HepG2 (cell line): ENCODE results near the gene EXOC6B. TPM values are rescaled to one million over a fixed set of nuclear protein-coding genes. Genes with fewer than 3 reads are reported as not detected.

ENCODE experiments used
- ASH2L ChIP-seq: fragments of 300-600, 200-600 bp; sonication (generic); IDR thresholded peaks from 2 replicates; pipeline ENCODE4 v1.7.0; 2017; ENCODE audit warnings: low read depth, mild to moderate bottlenecking, moderate library complexity, mixed read lengths, low read length; ENCODE audit not compliant: insufficient read length
- DR1 ChIP-seq: sonication (generic); formaldehyde crosslinking; IDR thresholded peaks from 2 replicates; pipeline ENCODE4 v1.8.0; 2021; ENCODE audit warnings: mild to moderate bottlenecking, missing genetic modification reagents, inconsistent platforms
- HNRNPK ChIP-seq: fragments of 200-400 bp; formaldehyde crosslinking; IDR thresholded peaks from 2 replicates; pipeline ENCODE4 v1.6.1; 2018; ENCODE audit warnings: low read length, low read depth, moderate library complexity, mild to moderate bottlenecking; ENCODE audit not compliant: poor library complexity, severe bottlenecking
- HNRNPLL ChIP-seq: fragments of 200-400 bp; formaldehyde crosslinking; IDR thresholded peaks from 2 replicates; pipeline ENCODE4 v1.6.1; 2017; ENCODE audit warnings: mild to moderate bottlenecking, low read depth, low read length; ENCODE audit not compliant: poor library complexity, severe bottlenecking
- MED1 ChIP-seq: sonication (generic); formaldehyde crosslinking; IDR thresholded peaks from 2 replicates; pipeline ENCODE4 v1.4.0; 2020; ENCODE audit warnings: missing genetic modification reagents
- MEIS1 ChIP-seq: sonication (generic); formaldehyde crosslinking; IDR thresholded peaks from 2 replicates; pipeline ENCODE4 v1.9.0; 2021; ENCODE audit warnings: mild to moderate bottlenecking, missing genetic modification reagents, moderate library complexity, borderline replicate concordance
- SAFB2 ChIP-seq: sonication (generic); formaldehyde crosslinking; IDR thresholded peaks from 2 replicates; pipeline ENCODE4 v1.5.1; 2020; ENCODE audit warnings: missing genetic modification reagents, low read depth, mild to moderate bottlenecking, borderline replicate concordance
- SKI ChIP-seq: fragments of 450-650 bp; IDR thresholded peaks from one replicate; pipeline ENCODE4 v1.6.1; 2018; ENCODE audit warnings: mild to moderate bottlenecking; ENCODE audit not compliant: partially characterized antibody
- STAT5B ChIP-seq: sonication (generic); formaldehyde crosslinking; IDR thresholded peaks from 2 replicates; pipeline ENCODE4 v1.4.0; 2020; ENCODE audit warnings: missing genetic modification reagents
- XBP1 ChIP-seq: sonication (generic); formaldehyde crosslinking; IDR thresholded peaks from 2 replicates; pipeline ENCODE4 v1.5.0; 2020; ENCODE audit warnings: missing genetic modification reagents
- ZNF124 ChIP-seq: sonication (generic); formaldehyde crosslinking; IDR thresholded peaks from 2 replicates; pipeline ENCODE4 v1.4.0; 2020; ENCODE audit warnings: missing genetic modification reagents
- ZNF230 ChIP-seq: sonication (generic); formaldehyde crosslinking; IDR thresholded peaks from 2 replicates; pipeline ENCODE4 v1.4.0; 2020; ENCODE audit warnings: mild to moderate bottlenecking, missing genetic modification reagents
- ZNF331 ChIP-seq: sonication (generic); formaldehyde crosslinking; IDR thresholded peaks from 2 replicates; pipeline ENCODE4 v1.4.0; 2020; ENCODE audit warnings: missing genetic modification reagents
- ZNF605 ChIP-seq: sonication (generic); formaldehyde crosslinking; IDR thresholded peaks from 2 replicates; pipeline ENCODE4 v1.8.0; 2022; ENCODE audit warnings: mild to moderate bottlenecking, missing genetic modification reagents
- ZZZ3 ChIP-seq: sonication (generic); formaldehyde crosslinking; IDR thresholded peaks from 2 replicates; pipeline ENCODE4 v1.4.0; 2020; ENCODE audit warnings: missing genetic modification reagents, mild to moderate bottlenecking, borderline replicate concordance
- polyA plus RNA-seq, 8 experiments: library from polyadenylated mRNA; depleted of rRNA in 3 of 8; stranded (reverse) in 7 of 8; unstranded in 1 of 8; fragments of >200 nt; fragmentation: Illumina TruSeq in 4 of 8; extraction: Trizol in 4 of 8; gene quantifications; 2 replicates each; pipeline versions ENCODE4 v1.2.1 to v1.2.3, GENCODE V29; 2011 to 2016; ENCODE audit warnings: low read depth in 4 of 8, missing spikeins in 1 of 8, mixed read lengths in 1 of 8; ENCODE audit not compliant: insufficient read depth in 1 of 8
- total RNA-seq, 5 experiments: library from RNA; depleted of rRNA; stranded (reverse); fragments of >200 nt; fragmentation: Illumina TruSeq; extraction: Trizol; gene quantifications; 2 replicates each; pipeline ENCODE4 v1.2.3, GENCODE V29; 2016; ENCODE audit warnings: low read depth in 1 of 5
- TF ChIP-seq, protein P1 (sequence below), 2 experiments: sonication (generic) in 1 of 2; formaldehyde crosslinking in 1 of 2; IDR thresholded peaks; 2 replicates each; pipeline versions ENCODE4 v1.4.0 to v1.6.1; 2018 to 2020; ENCODE audit warnings: missing genetic modification reagents in 2 of 2, borderline replicate concordance in 1 of 2, low read depth in 1 of 2, mild to moderate bottlenecking in 1 of 2, missing biosample characterization in 1 of 2
- TF ChIP-seq, protein P2 (sequence below): IDR thresholded peaks from 2 replicates; pipeline ENCODE4 v1.6.1; 2016; ENCODE audit warnings: low read depth, borderline replicate concordance
- TF ChIP-seq, protein P3 (sequence below): sonication (generic); formaldehyde crosslinking; IDR thresholded peaks from 2 replicates; pipeline ENCODE4 v1.4.0; 2020; ENCODE audit warnings: missing genetic modification reagents
- TF ChIP-seq, protein P4 (sequence below): sonication (generic); formaldehyde crosslinking; IDR thresholded peaks from 2 replicates; pipeline ENCODE4 v1.9.0; 2021; ENCODE audit warnings: missing genetic modification reagents, borderline replicate concordance

EXOC6B gene
- total and polyA plus RNA-seq, 2 of the 13 experiments (the other 11 are each of a cell fraction or from before 2014, with no cell fraction given): 9.1 to 15.9 TPM

DNA sequence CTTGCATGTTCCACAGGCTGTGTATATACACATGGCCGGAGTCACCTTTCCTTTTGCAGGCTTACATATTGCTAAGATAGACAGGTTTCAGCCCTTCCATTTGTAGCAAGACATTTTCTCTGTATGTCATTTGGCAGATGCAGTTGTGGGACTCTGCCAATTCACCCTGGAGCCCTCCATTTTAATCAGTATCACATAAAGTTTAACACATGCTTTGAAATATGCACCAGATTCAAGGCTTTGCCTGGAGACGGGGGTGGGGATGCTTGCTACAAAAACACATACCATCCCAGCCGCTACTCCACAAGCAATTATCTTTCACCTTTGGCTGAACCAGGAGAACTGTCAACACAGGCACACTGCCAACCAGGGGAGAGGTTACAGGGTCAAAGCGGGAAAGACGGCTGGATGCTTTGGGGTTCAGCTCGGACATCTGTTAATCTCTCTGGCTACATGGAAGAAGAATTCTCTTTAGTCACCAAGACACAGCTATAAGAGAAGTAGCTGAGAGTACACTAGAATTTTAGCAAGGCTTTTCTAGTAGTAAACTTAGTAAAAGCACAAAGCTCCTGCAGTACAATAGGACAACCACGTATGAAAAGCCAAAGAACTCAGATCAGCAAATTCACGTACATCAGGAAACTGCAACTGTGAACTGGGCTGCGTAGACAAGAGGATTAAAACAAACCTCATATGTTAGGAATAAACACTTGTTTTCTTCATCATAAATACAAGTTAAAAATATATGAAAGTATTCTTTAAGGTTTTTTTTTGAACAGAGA, 130.9 kb downstream of the EXOC6B start (continued):
- TF ChIP-seq, protein P1, sequence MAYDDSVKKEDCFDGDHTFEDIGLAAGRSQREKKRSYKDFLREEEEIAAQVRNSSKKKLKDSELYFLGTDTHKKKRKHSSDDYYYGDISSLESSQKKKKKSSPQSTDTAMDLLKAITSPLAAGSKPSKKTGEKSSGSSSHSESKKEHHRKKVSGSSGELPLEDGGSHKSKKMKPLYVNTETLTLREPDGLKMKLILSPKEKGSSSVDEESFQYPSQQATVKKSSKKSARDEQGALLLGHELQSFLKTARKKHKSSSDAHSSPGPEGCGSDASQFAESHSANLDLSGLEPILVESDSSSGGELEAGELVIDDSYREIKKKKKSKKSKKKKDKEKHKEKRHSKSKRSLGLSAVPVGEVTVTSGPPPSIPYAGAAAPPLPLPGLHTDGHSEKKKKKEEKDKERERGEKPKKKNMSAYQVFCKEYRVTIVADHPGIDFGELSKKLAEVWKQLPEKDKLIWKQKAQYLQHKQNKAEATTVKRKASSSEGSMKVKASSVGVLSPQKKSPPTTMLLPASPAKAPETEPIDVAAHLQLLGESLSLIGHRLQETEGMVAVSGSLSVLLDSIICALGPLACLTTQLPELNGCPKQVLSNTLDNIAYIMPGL (CRISPR knock-in tag; IDR thresholded peaks at IDR 0.05; ENCODE audit: borderline replicate concordance in 1 of 2, low read depth in 1 of 2): 0 out of 4 replicates have a peak, but pooled peaks of 1 of the 2 experiments have one; percentile 30
- TF ChIP-seq MED1 (CRISPR knock-in tag) (peak; percentile 83), ZNF331 (peak; percentile 90), ASH2L (peak; percentile 47), MEIS1 (CRISPR knock-in tag) (peak; percentile 79; the same call in 1 of the 2 replicates), ZZZ3 (CRISPR knock-in tag) (0 out of 2 replicates have a peak, but pooled peaks have one; percentile 53), ZNF230 (CRISPR knock-in tag) (0 out of 2 replicates have a peak, but pooled peaks have one; percentile 48), ZNF605 (CRISPR knock-in tag) (0 out of 2 replicates have a peak, but pooled peaks have one; percentile 48), XBP1 (CRISPR knock-in tag) (no peak), STAT5B (CRISPR knock-in tag) (no peak), HNRNPLL (no peak), SKI (peak; percentile 97), HNRNPK (no peak), ZNF124 (CRISPR knock-in tag) (peak; percentile 70; the same call in 1 of the 2 replicates), SAFB2 (CRISPR knock-in tag) (no peak), DR1 (CRISPR knock-in tag) (no peak)
- TF ChIP-seq, protein P2, sequence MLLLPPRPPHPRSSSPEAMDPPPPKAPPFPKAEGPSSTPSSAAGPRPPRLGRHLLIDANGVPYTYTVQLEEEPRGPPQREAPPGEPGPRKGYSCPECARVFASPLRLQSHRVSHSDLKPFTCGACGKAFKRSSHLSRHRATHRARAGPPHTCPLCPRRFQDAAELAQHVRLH (CRISPR knock-in tag): peak; percentile 86; the same call in 1 of the 2 replicates
- TF ChIP-seq, protein P3, sequence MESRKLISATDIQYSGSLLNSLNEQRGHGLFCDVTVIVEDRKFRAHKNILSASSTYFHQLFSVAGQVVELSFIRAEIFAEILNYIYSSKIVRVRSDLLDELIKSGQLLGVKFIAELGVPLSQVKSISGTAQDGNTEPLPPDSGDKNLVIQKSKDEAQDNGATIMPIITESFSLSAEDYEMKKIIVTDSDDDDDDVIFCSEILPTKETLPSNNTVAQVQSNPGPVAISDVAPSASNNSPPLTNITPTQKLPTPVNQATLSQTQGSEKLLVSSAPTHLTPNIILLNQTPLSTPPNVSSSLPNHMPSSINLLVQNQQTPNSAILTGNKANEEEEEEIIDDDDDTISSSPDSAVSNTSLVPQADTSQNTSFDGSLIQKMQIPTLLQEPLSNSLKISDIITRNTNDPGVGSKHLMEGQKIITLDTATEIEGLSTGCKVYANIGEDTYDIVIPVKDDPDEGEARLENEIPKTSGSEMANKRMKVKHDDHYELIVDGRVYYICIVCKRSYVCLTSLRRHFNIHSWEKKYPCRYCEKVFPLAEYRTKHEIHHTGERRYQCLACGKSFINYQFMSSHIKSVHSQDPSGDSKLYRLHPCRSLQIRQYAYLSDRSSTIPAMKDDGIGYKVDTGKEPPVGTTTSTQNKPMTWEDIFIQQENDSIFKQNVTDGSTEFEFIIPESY (CRISPR knock-in tag): no peak
- TF ChIP-seq, protein P4, sequence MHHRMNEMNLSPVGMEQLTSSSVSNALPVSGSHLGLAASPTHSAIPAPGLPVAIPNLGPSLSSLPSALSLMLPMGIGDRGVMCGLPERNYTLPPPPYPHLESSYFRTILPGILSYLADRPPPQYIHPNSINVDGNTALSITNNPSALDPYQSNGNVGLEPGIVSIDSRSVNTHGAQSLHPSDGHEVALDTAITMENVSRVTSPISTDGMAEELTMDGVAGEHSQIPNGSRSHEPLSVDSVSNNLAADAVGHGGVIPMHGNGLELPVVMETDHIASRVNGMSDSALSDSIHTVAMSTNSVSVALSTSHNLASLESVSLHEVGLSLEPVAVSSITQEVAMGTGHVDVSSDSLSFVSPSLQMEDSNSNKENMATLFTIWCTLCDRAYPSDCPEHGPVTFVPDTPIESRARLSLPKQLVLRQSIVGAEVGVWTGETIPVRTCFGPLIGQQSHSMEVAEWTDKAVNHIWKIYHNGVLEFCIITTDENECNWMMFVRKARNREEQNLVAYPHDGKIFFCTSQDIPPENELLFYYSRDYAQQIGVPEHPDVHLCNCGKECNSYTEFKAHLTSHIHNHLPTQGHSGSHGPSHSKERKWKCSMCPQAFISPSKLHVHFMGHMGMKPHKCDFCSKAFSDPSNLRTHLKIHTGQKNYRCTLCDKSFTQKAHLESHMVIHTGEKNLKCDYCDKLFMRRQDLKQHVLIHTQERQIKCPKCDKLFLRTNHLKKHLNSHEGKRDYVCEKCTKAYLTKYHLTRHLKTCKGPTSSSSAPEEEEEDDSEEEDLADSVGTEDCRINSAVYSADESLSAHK (CRISPR knock-in tag): no peak
